GM12878 (cell line): Measurements from ENCODE around the gene KCNQ1. TPM values are rescaled to one million over a fixed set of nuclear protein-coding genes. Genes with fewer than 3 reads are reported as not detected.

Experiments used
- HDAC6 ChIP-seq: fragments of 200-600 bp; sonication (generic); IDR thresholded peaks from one replicate; pipeline ENCODE4 v1.8.0; 2017; ENCODE audit warnings: antibody characterized with exemption; ENCODE audit not compliant: unreplicated experiment
- IKZF2 ChIP-seq, 2 experiments: fragments of 450-650 bp; IDR thresholded peaks; 2 replicates each; pipeline ENCODE4 v1.6.1; 2017; ENCODE audit warnings: mild to moderate bottlenecking in 2 of 2, moderate library complexity in 2 of 2
- IRF5 ChIP-seq: fragments of 450-650 bp; IDR thresholded peaks from 2 replicates; pipeline ENCODE4 v1.6.1; 2017; ENCODE audit warnings: borderline replicate concordance
- MLLT1 ChIP-seq: fragments of 450-650 bp; IDR thresholded peaks from 2 replicates; pipeline ENCODE4 v1.6.1; 2016; ENCODE audit warnings: mild to moderate bottlenecking
- NBN ChIP-seq: fragments of 450-650 bp; IDR thresholded peaks from 2 replicates; pipeline ENCODE4 v1.6.1; 2016
- YBX1 ChIP-seq: fragments of 450-650 bp; IDR thresholded peaks from 2 replicates; pipeline ENCODE4 v1.6.1; 2016; ENCODE audit warnings: antibody characterized with exemption
- polyA plus RNA-seq, 11 experiments: library from polyadenylated mRNA; depleted of rRNA in 4 of 11; unstranded in 6 of 11; stranded (reverse) in 5 of 11; fragments of >200 nt; fragmentation: Nextera tagmentation in 4 of 11; fragmentation: Illumina TruSeq in 1 of 11; extraction: Ambion mirVana in 4 of 11; extraction: Trizol in 1 of 11; gene quantifications; 1 replicate in 1 of 11; 2 replicates in 10 of 11; pipeline versions ENCODE4 v1.2.1 to v1.2.3, GENCODE V29; 2011 to 2016; ENCODE audit warnings: inconsistent platforms in 2 of 11, missing spikeins in 2 of 11, low read depth in 1 of 11
- total RNA-seq, 4 experiments: library from RNA; depleted of rRNA in 3 of 4; stranded (reverse); fragments of >200 nt in 3 of 4; fragmentation: Illumina TruSeq in 1 of 4; extraction: Trizol in 1 of 4; gene quantifications; 2 replicates each; pipeline versions ENCODE4 v1.2.1 to v1.2.3, GENCODE V29; 2013 to 2021
- TF ChIP-seq, protein P1 (sequence below): IDR thresholded peaks from 2 replicates; pipeline ENCODE4 v1.6.1; 2011; ENCODE audit warnings: low read depth, mild to moderate bottlenecking, low read length, moderate library complexity, borderline replicate concordance; ENCODE audit errors: extremely low read depth
- TF ChIP-seq, protein P2 (sequence below): fragments of 450-650 bp; IDR thresholded peaks from 2 replicates; pipeline ENCODE4 v1.6.1; 2017; ENCODE audit warnings: low read depth, mild to moderate bottlenecking, moderate library complexity

The KCNQ1 gene
- total and polyA plus RNA-seq, 10 of the 15 experiments (the other 5 are each of a cell fraction or from before 2014, with no cell fraction given): 0.03 to 0.15 (median 0.12) TPM; not detected in 7

DNA sequence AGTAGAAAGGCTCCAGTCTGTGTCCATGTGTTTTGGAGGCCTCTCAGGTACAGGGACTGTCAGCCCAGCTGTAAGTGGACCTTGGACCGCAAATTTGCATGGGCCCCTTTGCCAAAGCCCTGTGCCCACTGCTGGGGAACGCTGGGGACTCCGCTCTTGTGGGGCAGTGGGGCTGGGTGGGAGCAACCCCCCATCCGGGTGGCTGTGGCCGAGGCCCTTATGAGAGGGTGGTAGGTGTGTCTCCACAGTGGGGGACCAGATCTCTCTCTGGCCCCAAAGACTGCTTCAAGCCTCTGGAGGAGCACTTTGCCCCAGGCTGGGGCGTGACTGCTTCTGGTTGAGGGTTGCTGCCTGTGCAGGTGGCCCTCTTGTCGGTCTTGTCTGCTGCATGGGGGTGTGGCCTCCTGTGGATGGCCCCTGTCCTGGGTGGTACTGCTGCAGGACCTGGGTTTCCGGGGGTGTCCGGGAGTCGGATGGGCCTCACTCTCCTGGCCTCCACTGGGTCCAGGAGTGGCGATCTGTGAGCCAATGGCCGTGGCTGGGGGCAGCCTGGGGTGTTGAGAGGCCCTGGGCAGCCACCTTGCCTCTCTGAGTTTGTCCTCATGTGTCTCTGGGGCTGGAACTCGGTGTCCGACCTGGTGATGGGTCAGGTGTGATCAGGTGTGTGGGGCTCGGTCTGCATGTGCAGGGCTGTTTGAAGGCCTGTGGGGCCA, 15.9 kb downstream of the KCNQ1 start (continued):
- TF ChIP-seq MLLT1 (no peak), NBN (no peak), HDAC6 (no peak), IRF5 (no peak), YBX1 (no peak), IKZF2 (IDR thresholded peaks at IDR 0.05) (no peak)
- TF ChIP-seq, protein P1, sequence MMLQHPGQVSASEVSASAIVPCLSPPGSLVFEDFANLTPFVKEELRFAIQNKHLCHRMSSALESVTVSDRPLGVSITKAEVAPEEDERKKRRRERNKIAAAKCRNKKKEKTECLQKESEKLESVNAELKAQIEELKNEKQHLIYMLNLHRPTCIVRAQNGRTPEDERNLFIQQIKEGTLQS: no peak
- TF ChIP-seq, protein P2, sequence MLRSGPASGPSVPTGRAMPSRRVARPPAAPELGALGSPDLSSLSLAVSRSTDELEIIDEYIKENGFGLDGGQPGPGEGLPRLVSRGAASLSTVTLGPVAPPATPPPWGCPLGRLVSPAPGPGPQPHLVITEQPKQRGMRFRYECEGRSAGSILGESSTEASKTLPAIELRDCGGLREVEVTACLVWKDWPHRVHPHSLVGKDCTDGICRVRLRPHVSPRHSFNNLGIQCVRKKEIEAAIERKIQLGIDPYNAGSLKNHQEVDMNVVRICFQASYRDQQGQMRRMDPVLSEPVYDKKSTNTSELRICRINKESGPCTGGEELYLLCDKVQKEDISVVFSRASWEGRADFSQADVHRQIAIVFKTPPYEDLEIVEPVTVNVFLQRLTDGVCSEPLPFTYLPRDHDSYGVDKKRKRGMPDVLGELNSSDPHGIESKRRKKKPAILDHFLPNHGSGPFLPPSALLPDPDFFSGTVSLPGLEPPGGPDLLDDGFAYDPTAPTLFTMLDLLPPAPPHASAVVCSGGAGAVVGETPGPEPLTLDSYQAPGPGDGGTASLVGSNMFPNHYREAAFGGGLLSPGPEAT: no peak
